HG03521 (cell line): ENCODE data around the gene PSMA4.
"Not testable (repeated sequence)": the region's sequence is repeated elsewhere in the genome, so short reads cannot be mapped to it uniquely, and the experiment has no call there.

Experiments used
- ATAC-seq: cut with Tn5 transposase; IDR thresholded peaks from one replicate; pipeline ENCODE4 v1.9.1; 2021; ENCODE audit warnings: mild to moderate bottlenecking, moderate library complexity; ENCODE audit not compliant: unreplicated experiment

PSMA4 gene

DNA sequence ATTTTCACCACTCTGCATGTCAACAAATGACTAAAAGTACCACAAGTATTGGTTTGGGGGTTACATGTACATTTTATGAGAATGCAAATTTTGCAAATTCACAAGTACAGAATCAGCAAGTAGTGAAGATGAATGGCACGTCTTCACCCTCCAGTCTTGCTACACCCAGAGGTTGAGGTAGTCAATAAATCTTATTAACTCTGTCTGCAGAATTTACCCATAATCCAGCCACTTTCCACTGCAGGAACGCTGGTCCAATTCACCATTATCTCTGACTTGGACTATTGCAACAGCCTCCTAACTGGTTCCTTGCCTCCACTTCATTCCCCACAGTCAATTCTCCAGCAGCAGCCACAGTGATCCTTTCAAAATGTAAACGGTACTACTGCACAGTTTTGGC is 10.6 kb downstream of the PSMA4 start:
- ATAC-seq = no peak

DNA sequence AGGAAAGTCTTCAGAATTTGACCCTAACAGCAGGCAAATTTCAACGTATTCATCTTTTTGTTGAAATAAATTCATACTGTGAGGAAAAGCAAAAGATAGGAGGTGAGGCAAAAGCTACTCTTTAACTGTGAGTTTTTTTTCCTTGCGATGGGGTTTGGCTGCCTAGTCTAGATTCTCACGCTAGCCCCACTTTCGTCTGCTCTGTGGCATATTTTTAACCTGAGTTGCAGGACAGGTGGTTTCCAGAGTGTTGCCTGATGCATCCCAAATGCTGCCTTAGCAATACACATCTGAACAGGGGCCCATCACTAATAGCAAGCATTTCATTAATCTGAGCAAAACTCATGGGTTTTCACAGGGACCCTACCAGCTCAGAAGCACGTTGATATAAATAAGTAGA is 11.7 kb downstream of the PSMA4 start:
- no peak for ATAC-seq

GRCh38 chr15:78552597-78552996 is 12.4 kb downstream of the PSMA4 start:
- no peak for ATAC-seq

DNA sequence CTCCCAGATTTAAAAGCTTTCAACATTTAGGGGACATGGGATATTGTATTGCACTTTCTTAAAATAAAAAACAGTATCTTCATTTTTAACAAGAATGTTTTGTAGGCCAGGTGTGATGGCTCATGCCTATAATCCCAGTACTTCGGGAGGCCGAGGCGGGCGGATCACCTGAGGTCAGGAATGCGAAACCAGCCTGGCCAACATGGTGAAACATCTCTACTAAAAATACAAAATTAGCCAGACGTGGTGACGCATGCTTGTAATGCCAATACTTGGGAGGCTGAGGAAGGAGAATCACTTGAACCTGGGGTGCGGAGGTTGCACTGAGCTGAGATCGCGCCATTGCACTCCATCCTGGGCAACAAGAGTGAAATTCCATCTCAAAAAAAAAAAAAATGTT is 20.0 kb downstream of the PSMA4 start:
- not testable (repeated sequence) for ATAC-seq

DNA sequence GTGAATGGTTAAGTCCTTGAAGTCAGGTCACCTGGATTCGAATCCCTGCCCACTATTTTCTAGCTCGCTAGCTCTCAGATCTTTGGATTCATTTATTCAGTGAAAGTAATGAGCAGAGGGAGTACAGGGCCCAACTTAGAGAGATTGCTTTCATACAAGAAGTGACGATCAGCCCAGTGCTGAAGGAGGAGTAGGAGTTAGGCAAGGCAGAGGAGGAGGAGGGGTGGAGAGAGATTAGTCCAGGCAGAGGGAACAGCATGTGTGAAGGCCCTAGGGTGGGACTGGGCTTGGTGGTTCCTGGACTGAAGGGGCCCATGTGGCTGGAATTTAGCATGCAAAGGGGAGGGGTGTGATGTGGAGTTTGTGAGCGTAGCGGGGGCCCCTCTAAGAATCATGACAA is 21.2 kb downstream of the PSMA4 start:
- ATAC-seq = no peak

GRCh38 chr15:78563092-78563491 is 22.8 kb downstream of the PSMA4 start:
- ATAC-seq = no peak

DNA sequence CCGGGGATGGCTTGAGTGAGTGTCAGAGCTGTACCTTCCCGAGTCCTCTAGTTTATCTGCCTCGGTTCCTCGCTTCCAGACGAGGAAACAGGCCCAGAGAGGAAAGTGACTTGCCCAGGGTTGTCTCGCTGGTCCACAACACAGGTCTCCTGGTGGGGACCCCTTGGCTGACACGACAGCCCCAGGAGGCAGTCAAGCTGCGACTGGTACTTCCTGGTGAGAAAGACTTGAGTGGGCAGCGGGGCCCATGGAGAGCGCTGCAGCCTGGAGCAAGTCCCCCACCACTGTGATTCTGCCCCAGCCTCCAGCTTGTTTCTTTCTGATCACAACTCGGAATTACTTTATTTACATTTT is 24.5 kb downstream of the PSMA4 start:
- peak; percentile 8 for ATAC-seq

GRCh38 chr15:78565097-78565950 is 25.1 kb downstream of the PSMA4 start, which contains the start of gene CHRNA5:
TSS of gene CHRNA5 (plus strand) at chr15:78565520. CDS start at chr15:78565720, 200 bp downstream.
- ATAC-seq = peak; percentile 77

- peak; percentile 3 for ATAC-seq
These were observed 25.9 kb downstream of the PSMA4 start for GRCh38 chr15:78565951-78566774.

DNA sequence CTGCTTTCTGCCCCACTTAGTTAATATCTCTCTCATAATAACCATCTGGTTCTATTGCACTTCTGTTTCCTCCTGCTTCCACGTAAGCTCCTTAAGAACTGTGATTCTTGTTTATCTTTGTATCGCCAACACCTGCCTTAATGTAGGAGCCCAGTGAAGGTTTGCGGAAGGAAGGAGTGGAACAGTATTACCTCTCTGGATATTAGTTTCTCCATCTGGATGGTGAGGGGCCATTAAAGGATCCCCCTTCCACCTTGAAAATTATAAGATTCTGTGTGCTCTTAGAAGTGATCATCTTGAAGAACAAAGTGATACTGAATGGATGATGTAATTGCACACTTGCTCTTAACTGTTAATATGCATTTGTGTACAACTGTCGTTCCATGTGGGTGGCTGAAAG is 27.3 kb downstream of the PSMA4 start:
- no peak for ATAC-seq

GRCh38 chr15:78570710-78571109 is 30.5 kb downstream of the PSMA4 start:
- no peak for ATAC-seq

GRCh38 chr15:78571382-78571781 is 31.1 kb downstream of the PSMA4 start:
- no peak for ATAC-seq

GRCh38 chr15:78573416-78573815 is 33.2 kb downstream of the PSMA4 start:
- no peak for ATAC-seq

DNA sequence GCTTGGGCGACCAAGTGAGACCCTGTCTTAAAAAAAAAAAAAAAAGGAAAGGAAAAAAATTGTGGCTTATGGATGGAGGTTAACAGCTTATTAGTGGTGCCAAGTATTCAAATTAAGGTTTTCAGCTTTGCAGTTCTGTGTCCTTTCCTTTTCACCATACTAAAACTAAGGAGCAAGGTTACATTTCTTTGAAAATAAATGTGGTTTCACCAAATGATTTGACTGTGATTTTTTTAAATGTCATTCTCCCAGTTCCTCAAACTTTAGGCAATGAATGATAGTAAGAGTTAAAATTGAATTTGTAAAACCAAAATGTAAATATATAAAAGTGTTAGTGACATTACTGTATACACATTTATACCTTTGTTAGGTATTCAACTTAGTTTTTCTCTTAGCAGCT is 34.7 kb downstream of the PSMA4 start:
- no peak for ATAC-seq

DNA sequence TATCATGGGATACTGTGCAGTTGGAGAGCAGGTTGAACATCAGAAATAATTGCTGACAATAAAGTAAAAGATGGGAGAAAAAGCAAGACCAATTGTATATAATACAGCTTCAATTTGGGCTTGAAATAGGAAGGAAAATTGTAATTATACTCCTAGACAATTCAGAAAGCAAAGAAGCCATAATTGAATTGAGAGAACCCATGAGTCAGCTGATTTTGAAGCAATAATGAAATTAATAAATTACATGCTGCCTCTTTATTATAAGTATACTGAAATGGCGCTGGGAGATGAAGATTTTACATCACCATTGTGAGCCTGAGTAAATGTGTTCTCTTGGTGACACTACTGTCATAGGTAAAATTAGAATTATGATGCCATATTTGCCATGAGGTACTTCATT is 57.3 kb downstream of the PSMA4 start:
- ATAC-seq = no peak

DNA sequence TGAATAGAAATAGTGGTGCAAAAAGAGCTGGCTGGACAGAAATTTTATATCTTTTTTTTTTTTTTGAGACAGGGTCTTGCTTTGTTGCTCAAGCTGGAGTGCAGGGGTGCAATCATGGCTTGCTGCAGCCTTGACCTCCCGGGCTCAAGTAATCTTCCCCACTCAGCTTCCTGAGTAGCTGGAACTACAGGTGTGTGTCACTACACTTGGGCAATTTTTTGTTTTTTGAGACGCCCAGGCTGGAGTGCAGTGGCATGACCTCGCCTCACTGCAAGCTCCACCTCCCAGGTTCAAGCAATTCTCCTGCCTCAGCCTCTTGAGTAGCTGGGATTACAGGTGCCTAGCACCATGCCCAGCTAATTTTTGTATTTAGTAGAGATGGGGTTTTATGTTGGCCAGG is 58.1 kb downstream of the PSMA4 start:
- ATAC-seq = no peak

DNA sequence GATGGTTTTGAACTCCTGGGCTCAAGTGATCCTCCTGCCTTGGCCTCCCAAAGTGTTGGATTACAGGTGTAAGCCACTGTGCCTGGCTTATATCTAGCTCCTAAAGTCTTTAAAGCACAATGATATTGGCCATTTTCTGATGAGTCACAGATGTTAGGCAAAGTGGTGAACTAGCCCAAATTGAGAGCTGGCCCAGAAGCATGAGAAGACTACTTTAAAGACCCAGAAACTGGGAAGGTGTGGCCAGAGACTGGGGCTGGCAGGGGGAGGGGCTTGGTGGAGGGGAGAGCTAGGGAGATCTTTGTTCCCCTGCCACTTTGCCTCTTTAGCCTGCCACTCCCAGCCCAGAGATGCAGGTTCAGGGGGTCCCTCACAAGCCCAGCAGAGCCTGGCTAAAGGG is 58.9 kb downstream of the PSMA4 start:
- no peak for ATAC-seq
